ENCODE results near the gene BCL11A. TPM values are rescaled to one million over a fixed set of nuclear protein-coding genes. Genes with fewer than 3 reads are reported as not detected.
A peak's percentile ranks its signal among the peaks of the same experiment; 100 is the strongest.

BCL11A gene
- total RNA-seq, 1 experiment from 2014 or later: 0.33 TPM

DNA sequence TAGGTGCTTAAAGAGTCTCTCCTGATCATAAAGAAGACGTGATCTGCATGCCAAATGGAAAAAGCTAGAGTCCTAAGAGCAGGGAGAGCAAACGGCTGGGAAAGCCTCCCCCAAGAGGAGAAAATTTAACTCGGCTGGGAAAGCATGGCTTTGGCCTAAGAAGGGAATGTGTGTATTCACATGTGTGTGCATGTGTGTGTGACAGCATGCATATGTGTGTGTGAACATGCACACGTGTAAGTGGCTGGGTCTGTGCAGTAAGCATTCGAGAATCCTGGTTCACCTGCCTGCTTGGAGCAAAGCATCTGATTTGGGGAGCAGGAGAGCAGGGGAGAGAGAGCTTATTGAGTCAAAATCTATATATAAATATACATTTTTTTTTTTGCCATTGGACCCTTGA, 30.1 kb upstream of the BCL11A start:
- no peaks in the 10 kb centered on the region for H3K9me3 ChIP-seq (ENCODE audit: control insufficient read depth, insufficient read depth, low read depth, low read length)
- POLR2A ChIA-PET: no interaction called here
- no peak overlapping the region for H3K4me3 ChIP-seq (ENCODE audit: low read depth in 2 of 2, low read length in 2 of 2)
- peaks cover 31% of the 10 kb centered on the region for H3K27me3 ChIP-seq (ENCODE audit: control insufficient read depth, insufficient read depth, low read length)
- BruUV-seq (replicated peaks): no TSS peak
- H3K36me3 ChIP-seq (ENCODE audit: control insufficient read depth, insufficient read depth, low read length): no peaks in the 10 kb centered on the region
- H3K27ac ChIP-seq (ENCODE audit: low read length): no peak overlapping the region
- ATAC-seq (no peak), DNase-seq (ENCODE audit: low read depth, low spot score) (no peak)
- no peaks in the 10 kb centered on the region for H3K4me1 ChIP-seq (ENCODE audit: control insufficient read depth, insufficient read depth, low read length)
- CTCF ChIA-PET: interaction anchor here (0.6 kb wide), 1 partner anchor 17 kb away, joined by 4 read pairs; no protein-coding TSS in a partner anchor
- TF ChIP-seq CTCF (IDR thresholded peaks at IDR 0.05) (no peak), POLR2AphosphoS5 (IDR thresholded peaks at IDR 0.05; ENCODE audit: low read depth, low read length) (no peak), REST (IDR thresholded peaks at IDR 0.05; ENCODE audit: insufficient read depth in 1 of 2, low read depth in 2 of 2, low read length in 1 of 2) (no peak)
- in situ Hi-C loops (cut with HindIII; ENCODE audit: low pct_unique_long_range_greater_than_20kb, low sequenced_read_pairs): no loop called here
- intact Hi-C loops (cut with micrococcal nuclease; ENCODE audit: unreplicated experiment): no loop called here

DNA sequence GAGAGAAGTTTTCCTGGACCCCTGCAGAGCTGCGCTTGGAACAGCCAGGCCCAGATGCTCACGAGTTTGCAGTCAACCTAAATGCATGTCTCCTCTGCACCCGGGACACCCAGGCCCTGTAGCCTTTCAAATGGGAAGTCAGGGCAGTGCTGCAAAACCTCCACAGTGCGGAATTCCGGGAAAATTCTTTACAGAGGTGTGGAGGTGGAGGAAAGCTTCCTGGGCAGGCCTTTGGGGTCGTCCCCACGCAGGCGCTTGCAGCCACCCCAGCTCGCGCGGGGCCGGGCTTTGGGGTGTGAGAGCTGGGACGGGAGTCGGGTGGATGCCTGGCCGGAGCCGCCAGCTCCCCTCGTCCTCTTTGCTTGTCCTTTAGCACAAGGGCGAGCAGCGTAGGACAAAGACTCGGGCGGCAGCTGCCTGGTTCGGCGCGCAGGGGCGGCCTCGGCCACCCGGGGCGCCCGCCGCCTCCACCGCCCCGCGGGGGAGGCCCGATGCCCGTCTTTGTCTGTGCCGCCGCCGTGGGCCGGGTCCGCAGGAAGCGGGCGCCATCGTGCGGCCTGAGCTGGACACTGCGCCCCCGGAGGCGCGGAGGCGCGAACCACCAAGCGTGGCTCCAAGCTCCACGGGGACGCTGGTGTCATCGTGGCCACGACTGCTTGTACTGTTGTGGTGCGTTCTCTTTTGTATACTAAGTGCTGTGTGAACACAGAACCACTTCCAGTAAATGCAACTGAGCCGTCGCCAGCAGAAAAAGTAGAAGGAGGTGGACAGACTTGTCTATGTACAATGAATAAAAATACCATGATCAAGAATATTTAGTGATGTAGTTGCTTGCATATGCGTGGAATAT, 28.2 kb upstream of the BCL11A start:
- no TSS peak for BruUV-seq (replicated peaks)
- in situ Hi-C loops (cut with HindIII; ENCODE audit: low pct_unique_long_range_greater_than_20kb, low sequenced_read_pairs): no loop called here
- Histone ChIP-seq H3K4me1 (ENCODE audit: control insufficient read depth, insufficient read depth, low read length) (no peaks in the 10 kb centered on the region), H3K9me3 (ENCODE audit: control insufficient read depth, insufficient read depth, low read depth, low read length) (no peaks in the 10 kb centered on the region), H3K27ac (ENCODE audit: low read length) (no peak overlapping the region), H3K4me3 (ENCODE audit: low read depth in 2 of 2, low read length in 2 of 2) (peak overlapping the region; percentile 26 to 37), H3K27me3 (ENCODE audit: control insufficient read depth, insufficient read depth, low read length) (peaks cover 37% of the 10 kb centered on the region), H3K36me3 (ENCODE audit: control insufficient read depth, insufficient read depth, low read length) (no peaks in the 10 kb centered on the region)
- ATAC-seq: peak; percentile 95
- CTCF ChIA-PET: interaction anchor here (0.6 to 0.9 kb wide), 6 partner anchors 11 to 1556 kb away, joined by 3 to 6 read pairs (median 4); no protein-coding TSS in a partner anchor
- DNase-seq (ENCODE audit: low read depth, low spot score): no peak
- POLR2A ChIA-PET: no interaction called here
- TF ChIP-seq CTCF (IDR thresholded peaks at IDR 0.05): peak; percentile 98
- 0 out of 4 replicates have a peak, but pooled peaks of 1 of the 2 experiments have one; percentile 22 for TF ChIP-seq REST (IDR thresholded peaks at IDR 0.05; ENCODE audit: insufficient read depth in 1 of 2, low read depth in 2 of 2, low read length in 1 of 2)
- TF ChIP-seq POLR2AphosphoS5 (IDR thresholded peaks at IDR 0.05; ENCODE audit: low read depth, low read length): no peak
- TF ChIP-seq SIN3A (IDR thresholded peaks at IDR 0.05; ENCODE audit: borderline replicate concordance, insufficient read depth, low read depth, low read length): no peak
- peak; percentile 86 for TF ChIP-seq TCF7L2 (IDR thresholded peaks at IDR 0.05; ENCODE audit: low read depth, low read length)
- intact Hi-C loops (cut with micrococcal nuclease; ENCODE audit: unreplicated experiment): no loop called here
